ENCODE data around the gene ZNF490. TPM values are rescaled to one million over a fixed set of nuclear protein-coding genes. Genes with fewer than 3 reads are reported as not detected.
A peak's percentile ranks its signal among the peaks of the same experiment; 100 is the strongest.
"Not testable (repeated sequence)": the region's sequence is repeated elsewhere in the genome, so short reads cannot be mapped to it uniquely, and the experiment has no call there.

Gene ZNF490
- total RNA-seq, 1 donor from 2014 or later, result 5.2 TPM

DNA sequence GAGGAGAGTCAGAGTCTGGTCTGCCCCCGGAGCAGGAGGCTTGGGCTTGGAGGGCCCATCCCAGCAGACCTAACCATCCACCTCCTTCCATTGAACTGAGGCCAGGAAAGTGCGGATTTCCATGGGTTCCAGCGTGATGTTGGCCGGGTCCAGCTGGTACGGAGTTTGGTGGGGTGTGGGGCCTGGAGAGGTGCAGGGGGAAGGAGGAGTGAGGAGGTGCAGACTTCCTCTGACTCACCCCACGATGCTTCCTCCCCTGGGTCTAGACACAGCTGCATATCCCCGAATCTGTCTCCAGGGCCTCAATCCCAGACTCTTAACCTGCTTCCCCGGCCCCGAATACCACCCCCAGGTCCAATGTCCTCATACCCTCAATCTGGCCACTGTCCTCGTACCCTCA is 35.9 kb upstream of the ZNF490 start:
- Histone ChIP-seq H3K9me3 (ENCODE audit: control insufficient read depth in 3 of 3, low read length in 3 of 3) (no peaks in the 10 kb centered on the region), H3K9ac (ENCODE audit: low read depth in 1 of 3, low read length in 3 of 3) (no peak overlapping the region)

DNA sequence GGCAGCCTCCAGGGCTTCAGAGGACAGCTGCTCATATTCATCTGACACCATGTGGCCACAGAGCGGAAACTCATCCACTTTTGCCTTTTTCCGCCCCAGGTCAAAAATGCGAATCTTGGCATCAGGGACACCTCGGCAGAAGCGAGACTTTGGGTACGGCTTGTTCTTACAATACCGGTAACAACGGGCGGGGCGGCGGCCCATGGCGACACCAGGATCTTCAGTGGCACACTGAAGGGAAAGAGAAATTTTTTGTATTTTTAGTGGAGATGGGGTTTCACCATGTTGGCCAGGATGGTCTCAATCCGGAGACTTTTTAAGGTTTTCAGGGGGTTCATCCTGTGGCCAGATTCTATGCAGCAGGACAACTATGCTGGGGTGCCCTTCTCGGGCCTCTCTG is 33.1 kb upstream of the ZNF490 start:
- H3K4me1 ChIP-seq (ENCODE audit: control insufficient read depth in 3 of 3, insufficient read depth in 3 of 3, low read length in 3 of 3), result peaks cover 14 to 16% (median 14%) of the 10 kb centered on the region in 3 donors
- not testable (repeated sequence) for H3K27ac ChIP-seq (ENCODE audit: low read depth, low read length); H3K9me3 ChIP-seq (ENCODE audit: control insufficient read depth in 3 of 3, low read length in 3 of 3); H3K27me3 ChIP-seq (ENCODE audit: control insufficient read depth in 3 of 3, insufficient read depth in 3 of 3, low read length in 3 of 3); H3K9ac ChIP-seq (ENCODE audit: low read depth in 1 of 3, low read length in 3 of 3); H3K36me3 ChIP-seq (ENCODE audit: control insufficient read depth in 3 of 3, insufficient read depth in 3 of 3, low read length in 3 of 3); H3K4me3 ChIP-seq (ENCODE audit: low read length in 3 of 3)

More for the DNA sequence above, 35.9 kb upstream of the ZNF490 start:
- Histone ChIP-seq H3K27me3 (ENCODE audit: control insufficient read depth in 3 of 3, insufficient read depth in 3 of 3, low read length in 3 of 3) (no peaks in the 10 kb centered on the region), H3K4me1 (ENCODE audit: control insufficient read depth in 3 of 3, insufficient read depth in 3 of 3, low read length in 3 of 3) (peaks cover 7% of the 10 kb centered on the region in 3 donors), H3K36me3 (ENCODE audit: control insufficient read depth in 3 of 3, insufficient read depth in 3 of 3, low read length in 3 of 3) (peaks cover 0 to 7% (median 2%) of the 10 kb centered on the region in 3 donors), H3K4me3 (ENCODE audit: low read length in 3 of 3) (no peak overlapping the region), H3K27ac (ENCODE audit: low read depth, low read length) (no peak overlapping the region)

DNA sequence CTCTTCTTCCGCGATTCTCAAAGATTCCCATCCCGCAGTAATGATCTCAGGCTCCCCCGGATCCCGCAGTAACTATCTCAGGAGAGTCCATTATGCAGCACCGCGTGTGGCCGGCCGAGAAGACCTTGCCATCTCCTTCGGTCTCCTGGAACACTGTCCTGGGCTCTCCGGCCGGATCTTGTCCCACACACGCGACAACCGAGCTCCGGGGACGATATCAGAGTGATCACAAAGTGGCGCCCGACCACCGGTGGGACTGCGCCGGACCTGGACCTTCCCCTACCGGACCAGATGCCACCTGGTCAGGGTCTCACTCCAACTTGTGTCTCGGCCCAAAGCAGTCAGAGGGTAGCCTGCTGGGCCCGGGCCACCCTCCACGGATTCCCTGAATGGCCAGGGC is 31.9 kb upstream of the ZNF490 start:
- Histone ChIP-seq H3K4me3 (ENCODE audit: low read length in 3 of 3) (no peak overlapping the region), H3K9ac (ENCODE audit: low read depth in 1 of 3, low read length in 3 of 3) (no peak overlapping the region), H3K9me3 (ENCODE audit: control insufficient read depth in 3 of 3, low read length in 3 of 3) (no peaks in the 10 kb centered on the region), H3K36me3 (ENCODE audit: control insufficient read depth in 3 of 3, insufficient read depth in 3 of 3, low read length in 3 of 3) (no peaks in the 10 kb centered on the region), H3K27ac (ENCODE audit: low read depth, low read length) (no peak overlapping the region), H3K27me3 (ENCODE audit: control insufficient read depth in 3 of 3, insufficient read depth in 3 of 3, low read length in 3 of 3) (no peaks in the 10 kb centered on the region), H3K4me1 (ENCODE audit: control insufficient read depth in 3 of 3, insufficient read depth in 3 of 3, low read length in 3 of 3) (peaks cover 7 to 9% (median 7%) of the 10 kb centered on the region in 3 donors)

DNA sequence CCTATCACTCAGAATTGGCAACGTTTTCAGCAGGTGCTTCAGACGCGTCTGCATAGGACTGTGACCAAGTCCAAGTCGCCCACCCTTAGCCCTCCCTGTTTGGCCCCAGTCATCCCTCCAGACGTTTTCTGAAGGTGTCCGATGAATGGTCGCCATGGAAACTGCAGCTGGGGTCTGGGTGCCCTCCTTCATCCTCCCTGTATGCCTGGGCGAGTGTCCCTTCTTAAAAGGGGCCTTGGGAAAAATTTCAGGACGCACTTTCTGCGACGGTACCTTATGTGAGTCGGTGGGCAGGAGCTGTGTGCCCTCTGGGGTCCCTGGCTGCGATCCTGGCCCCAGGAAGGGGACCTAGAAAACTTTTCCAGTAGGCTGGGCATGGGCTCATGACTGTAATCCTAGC is 30.8 kb upstream of the ZNF490 start:
- H3K4me1 ChIP-seq (ENCODE audit: control insufficient read depth in 3 of 3, insufficient read depth in 3 of 3, low read length in 3 of 3), result peaks cover 7 to 9% (median 7%) of the 10 kb centered on the region in 3 donors
- H3K9ac ChIP-seq (ENCODE audit: low read depth in 1 of 3, low read length in 3 of 3), result no peak overlapping the region
- H3K36me3 ChIP-seq (ENCODE audit: control insufficient read depth in 3 of 3, insufficient read depth in 3 of 3, low read length in 3 of 3), result no peaks in the 10 kb centered on the region

DNA sequence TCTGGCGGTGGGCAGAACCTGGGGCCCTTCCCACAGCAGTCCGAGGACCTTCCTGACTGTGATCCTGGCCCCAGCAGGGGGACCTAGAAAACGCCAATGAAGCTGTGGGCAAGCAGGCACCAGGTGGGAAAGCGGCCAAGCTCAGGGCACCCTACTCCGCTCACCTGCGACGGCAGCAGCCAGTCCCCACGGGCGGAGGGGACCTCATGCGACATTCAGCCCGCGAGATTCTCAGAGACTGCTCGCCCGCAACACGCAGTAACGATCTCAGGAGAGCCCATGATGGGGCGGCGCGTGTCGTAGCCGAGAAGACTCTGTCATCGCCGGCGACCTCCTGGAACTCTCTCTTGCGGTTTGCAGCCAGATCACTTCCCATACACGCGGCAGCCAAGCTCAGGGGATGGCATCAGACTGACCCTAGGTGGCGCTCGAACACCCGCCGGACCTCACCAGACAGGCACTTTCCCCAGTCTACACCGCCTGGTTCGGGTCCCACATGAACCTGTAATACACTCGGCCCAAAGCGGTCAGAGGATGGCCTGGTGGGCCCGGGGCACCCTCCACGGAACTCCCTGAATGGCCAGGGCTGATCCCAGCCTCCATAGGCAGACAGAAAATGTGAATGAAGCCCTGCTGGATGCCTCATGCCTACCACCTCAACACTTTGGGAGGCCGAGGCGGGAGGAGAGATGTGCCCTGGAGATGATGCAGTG is 29.4 kb upstream of the ZNF490 start:
- Histone ChIP-seq H3K9me3 (ENCODE audit: control insufficient read depth in 3 of 3, low read length in 3 of 3) (no peaks in the 10 kb centered on the region), H3K4me3 (ENCODE audit: low read length in 3 of 3) (peak overlapping the region; percentile 26 to 60 (median 52)), H3K4me1 (ENCODE audit: control insufficient read depth in 3 of 3, insufficient read depth in 3 of 3, low read length in 3 of 3) (peaks cover 7 to 9% (median 7%) of the 10 kb centered on the region in 3 donors), H3K27ac (ENCODE audit: low read depth, low read length) (no peak overlapping the region), H3K27me3 (ENCODE audit: control insufficient read depth in 3 of 3, insufficient read depth in 3 of 3, low read length in 3 of 3) (no peaks in the 10 kb centered on the region), H3K9ac (ENCODE audit: low read depth in 1 of 3, low read length in 3 of 3) (peak overlapping the region; percentile 32 to 65 (median 62)), H3K36me3 (ENCODE audit: control insufficient read depth in 3 of 3, insufficient read depth in 3 of 3, low read length in 3 of 3) (no peaks in the 10 kb centered on the region)

More for the DNA sequence above, 30.8 kb upstream of the ZNF490 start:
- Histone ChIP-seq H3K4me3 (ENCODE audit: low read length in 3 of 3) (no peak overlapping the region), H3K27me3 (ENCODE audit: control insufficient read depth in 3 of 3, insufficient read depth in 3 of 3, low read length in 3 of 3) (no peaks in the 10 kb centered on the region), H3K9me3 (ENCODE audit: control insufficient read depth in 3 of 3, low read length in 3 of 3) (no peaks in the 10 kb centered on the region), H3K27ac (ENCODE audit: low read depth, low read length) (no peak overlapping the region)

DNA sequence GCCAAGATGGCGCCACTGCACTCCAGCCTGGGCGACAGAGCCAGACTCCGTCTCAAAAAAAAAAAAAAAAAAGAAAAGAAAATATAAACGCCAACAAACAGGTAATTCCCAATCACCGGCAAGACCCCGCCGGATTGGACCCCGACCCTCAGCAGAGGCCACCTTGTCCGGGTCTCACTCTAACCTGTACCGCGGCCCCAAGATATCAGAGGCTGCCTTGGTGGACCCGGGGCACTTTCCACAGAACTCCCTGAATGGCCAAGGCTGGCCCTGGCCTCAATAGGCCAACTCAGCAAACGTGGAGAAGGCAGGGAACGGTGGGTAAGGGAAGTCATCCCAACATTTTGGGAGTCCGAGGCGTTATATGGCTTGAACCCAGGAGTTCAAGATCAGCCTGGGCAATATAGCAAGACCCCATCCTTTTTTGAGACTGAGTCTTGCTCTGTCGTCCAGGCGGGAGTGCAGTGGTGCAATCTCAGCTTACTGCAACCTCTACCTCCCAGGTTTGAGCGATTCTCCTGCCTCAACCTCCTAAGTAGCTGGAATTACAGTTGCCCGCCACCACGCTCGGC is 28.1 kb upstream of the ZNF490 start:
- H3K36me3 ChIP-seq (ENCODE audit: control insufficient read depth in 3 of 3, insufficient read depth in 3 of 3, low read length in 3 of 3), result no peaks in the 10 kb centered on the region
- no peak overlapping the region for H3K9ac ChIP-seq (ENCODE audit: low read depth in 1 of 3, low read length in 3 of 3)
- no peak overlapping the region for H3K4me3 ChIP-seq (ENCODE audit: low read length in 3 of 3)
- no peaks in the 10 kb centered on the region for H3K27me3 ChIP-seq (ENCODE audit: control insufficient read depth in 3 of 3, insufficient read depth in 3 of 3, low read length in 3 of 3)
- peaks cover 7 to 9% (median 7%) of the 10 kb centered on the region in 3 donors for H3K4me1 ChIP-seq (ENCODE audit: control insufficient read depth in 3 of 3, insufficient read depth in 3 of 3, low read length in 3 of 3)
- no peak overlapping the region for H3K27ac ChIP-seq (ENCODE audit: low read depth, low read length)
- H3K9me3 ChIP-seq (ENCODE audit: control insufficient read depth in 3 of 3, low read length in 3 of 3), result no peaks in the 10 kb centered on the region

DNA sequence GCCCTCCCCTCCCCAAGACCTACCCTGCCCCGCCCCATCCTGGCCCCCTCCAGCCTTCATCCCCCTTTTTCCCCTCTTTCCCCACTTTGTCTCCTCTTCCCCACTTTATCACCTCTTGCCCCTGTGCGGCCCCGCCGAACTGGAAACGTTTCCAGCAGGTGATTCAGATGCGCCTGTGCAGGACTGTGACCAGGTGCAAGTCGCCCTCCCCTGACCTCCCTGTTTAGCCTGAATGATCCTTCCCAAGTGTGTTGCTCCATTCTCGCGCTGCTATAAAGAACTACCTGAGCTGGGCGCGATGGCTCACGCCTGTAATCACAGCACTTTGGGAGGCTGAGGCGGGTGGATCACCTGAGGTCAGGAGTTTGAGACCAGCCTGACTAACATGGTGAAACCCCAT is 26.0 kb upstream of the ZNF490 start:
- H3K9me3 ChIP-seq (ENCODE audit: control insufficient read depth in 3 of 3, low read length in 3 of 3), result no peaks in the 10 kb centered on the region
- H3K27ac ChIP-seq (ENCODE audit: low read depth, low read length), result no peak overlapping the region
- no peaks in the 10 kb centered on the region for H3K36me3 ChIP-seq (ENCODE audit: control insufficient read depth in 3 of 3, insufficient read depth in 3 of 3, low read length in 3 of 3)
- no peak overlapping the region for H3K9ac ChIP-seq (ENCODE audit: low read depth in 1 of 3, low read length in 3 of 3)
- no peaks in the 10 kb centered on the region for H3K27me3 ChIP-seq (ENCODE audit: control insufficient read depth in 3 of 3, insufficient read depth in 3 of 3, low read length in 3 of 3)
- H3K4me3 ChIP-seq (ENCODE audit: low read length in 3 of 3), result no peak overlapping the region
- H3K4me1 ChIP-seq (ENCODE audit: control insufficient read depth in 3 of 3, insufficient read depth in 3 of 3, low read length in 3 of 3), result peaks cover 7 to 9% (median 7%) of the 10 kb centered on the region in 3 donors

DNA sequence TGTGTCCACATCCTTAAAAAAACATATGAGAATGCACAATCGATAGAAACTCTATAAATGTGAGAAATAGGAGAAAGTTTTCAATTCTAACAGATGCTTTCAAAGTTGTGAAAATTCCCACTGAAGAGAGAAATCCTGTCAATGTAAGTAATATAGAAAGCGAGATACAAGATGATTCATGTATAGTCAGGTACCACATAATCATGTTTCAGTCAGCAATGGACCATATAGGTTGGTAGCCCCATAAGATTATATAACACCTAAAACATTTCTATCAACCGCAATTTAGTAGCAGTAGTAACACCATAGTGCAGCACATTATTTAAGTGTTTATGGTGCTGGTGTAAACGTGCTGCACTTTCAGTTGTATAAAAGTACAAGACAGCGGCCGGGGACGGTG is 18.6 kb upstream of the ZNF490 start:
- no peak overlapping the region for H3K27ac ChIP-seq (ENCODE audit: low read depth, low read length)
- H3K4me1 ChIP-seq (ENCODE audit: control insufficient read depth in 3 of 3, insufficient read depth in 3 of 3, low read length in 3 of 3), result no peaks in the 10 kb centered on the region
- peaks cover 32 to 47% (median 45%) of the 10 kb centered on the region in 3 donors for H3K36me3 ChIP-seq (ENCODE audit: control insufficient read depth in 3 of 3, insufficient read depth in 3 of 3, low read length in 3 of 3)
- no peak overlapping the region for H3K4me3 ChIP-seq (ENCODE audit: low read length in 3 of 3)
- no peaks in the 10 kb centered on the region for H3K27me3 ChIP-seq (ENCODE audit: control insufficient read depth in 3 of 3, insufficient read depth in 3 of 3, low read length in 3 of 3)
- H3K9ac ChIP-seq (ENCODE audit: low read depth in 1 of 3, low read length in 3 of 3), result no peak overlapping the region
- H3K9me3 ChIP-seq (ENCODE audit: control insufficient read depth in 3 of 3, low read length in 3 of 3), result peaks cover 7 to 15% (median 12%) of the 10 kb centered on the region in 3 donors

DNA sequence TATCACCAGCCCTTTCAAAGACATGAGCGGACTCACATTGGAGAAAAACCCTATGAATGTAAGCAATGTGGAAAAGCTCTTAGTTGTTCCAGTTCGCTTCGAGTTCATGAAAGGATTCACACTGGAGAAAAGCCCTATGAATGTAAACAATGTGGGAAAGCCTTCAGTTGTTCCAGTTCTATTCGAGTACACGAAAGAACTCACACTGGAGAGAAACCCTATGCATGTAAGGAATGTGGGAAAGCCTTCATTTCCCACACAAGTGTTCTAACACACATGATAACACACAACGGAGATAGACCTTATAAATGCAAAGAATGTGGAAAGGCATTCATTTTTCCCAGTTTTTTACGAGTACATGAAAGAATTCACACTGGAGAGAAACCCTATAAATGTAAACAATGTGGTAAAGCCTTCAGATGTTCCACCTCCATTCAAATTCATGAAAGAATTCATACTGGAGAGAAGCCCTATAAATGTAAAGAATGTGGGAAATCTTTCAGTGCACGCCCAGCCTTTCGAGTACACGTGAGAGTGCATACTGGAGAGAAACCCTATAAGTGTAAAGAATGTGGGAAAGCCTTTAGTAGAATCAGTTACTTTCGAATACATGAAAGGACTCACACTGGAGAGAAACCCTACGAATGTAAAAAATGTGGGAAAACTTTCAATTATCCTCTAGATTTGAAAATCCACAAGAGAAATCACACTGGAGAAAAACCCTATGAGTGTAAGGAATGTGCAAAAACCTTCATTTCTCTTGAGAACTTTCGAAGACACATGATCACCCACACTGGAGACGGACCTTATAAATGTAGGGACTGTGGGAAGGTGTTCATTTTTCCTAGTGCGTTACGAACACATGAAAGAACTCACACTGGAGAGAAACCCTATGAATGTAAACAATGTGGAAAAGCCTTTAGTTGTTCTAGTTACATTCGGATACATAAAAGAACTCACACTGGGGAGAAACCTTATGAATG is 17.7 kb upstream of the ZNF490 start:
- Histone ChIP-seq H3K36me3 (ENCODE audit: control insufficient read depth in 3 of 3, insufficient read depth in 3 of 3, low read length in 3 of 3) (peaks cover 33 to 50% (median 49%) of the 10 kb centered on the region in 3 donors), H3K27ac (ENCODE audit: low read depth, low read length) (no peak overlapping the region), H3K9me3 (ENCODE audit: control insufficient read depth in 3 of 3, low read length in 3 of 3) (peaks cover 7 to 15% (median 12%) of the 10 kb centered on the region in 3 donors), H3K4me1 (ENCODE audit: control insufficient read depth in 3 of 3, insufficient read depth in 3 of 3, low read length in 3 of 3) (no peaks in the 10 kb centered on the region), H3K4me3 (ENCODE audit: low read length in 3 of 3) (no peak overlapping the region), H3K9ac (ENCODE audit: low read depth in 1 of 3, low read length in 3 of 3) (no peak overlapping the region), H3K27me3 (ENCODE audit: control insufficient read depth in 3 of 3, insufficient read depth in 3 of 3, low read length in 3 of 3) (no peaks in the 10 kb centered on the region)

Data from skeletal muscle tissue (tissue), 4 donors.